Neural progenitor cell (in vitro differentiated cells): Measurements from ENCODE around the gene GUCY2C. TPM values are rescaled to one million over a fixed set of nuclear protein-coding genes. Genes with fewer than 3 reads are reported as not detected.
A peak's percentile ranks its signal among the peaks of the same experiment; 100 is the strongest.

Experiments used
- DNase-seq: peaks from one replicate; pipeline ENCODE4 v3.0.0-alpha.2; 2016; ENCODE audit warnings: low spot score
- H2AFZ ChIP-seq: fragments of 200-600 bp; sonication (generic); replicated peaks from 2 replicates; pipeline ENCODE4 v1.6.1; 2016; ENCODE audit warnings: antibody characterized with exemption
- H3F3A ChIP-seq: fragments of 200-600 bp; sonication (generic); 2 replicates; pipeline ENCODE4 v1.6.1; 2016; ENCODE audit warnings: antibody characterized with exemption, low read depth
- H3K27ac ChIP-seq: fragments of 200-600 bp; sonication (generic); 2 replicates; pipeline ENCODE4 v1.5.1; 2016; ENCODE audit warnings: mild to moderate bottlenecking
- H3K27me3 ChIP-seq: fragments of 200-600 bp; sonication (generic); 2 replicates; pipeline ENCODE4 v1.6.1; 2016; ENCODE audit warnings: mild to moderate bottlenecking, moderate library complexity
- H3K36me3 ChIP-seq: fragments of 200-600 bp; sonication (generic); 2 replicates; pipeline ENCODE4 v1.5.1; 2016
- H3K4me1 ChIP-seq: fragments of 200-600 bp; sonication (generic); 2 replicates; pipeline ENCODE4 v1.6.1; 2016; ENCODE audit warnings: mixed run types
- H3K4me2 ChIP-seq: fragments of 200-600 bp; sonication (generic); 2 replicates; pipeline ENCODE4 v1.6.1; 2016
- H3K4me3 ChIP-seq: fragments of 200-600 bp; sonication (generic); 2 replicates; pipeline ENCODE4 v1.5.1; 2016
- H3K79me2 ChIP-seq: fragments of 200-600 bp; sonication (generic); 2 replicates; pipeline ENCODE4 v1.6.1; 2016; ENCODE audit warnings: low read depth
- H3K9ac ChIP-seq: fragments of 200-600 bp; sonication (generic); 2 replicates; pipeline ENCODE4 v1.6.1; 2016
- H3K9me3 ChIP-seq: fragments of 200-600 bp; sonication (generic); 2 replicates; pipeline ENCODE4 v1.5.1; 2016; ENCODE audit warnings: low read depth
- H4K20me1 ChIP-seq: fragments of 200-600 bp; sonication (generic); 2 replicates; pipeline ENCODE4 v1.6.1; 2016; ENCODE audit warnings: low read depth
- H3K27ac Mint-ChIP-seq: 3 replicates; pipeline ENCODE4 v1.8.0; 2021; ENCODE audit warnings: mixed read lengths
- H3K27me3 Mint-ChIP-seq: 2 replicates; pipeline ENCODE4 v1.8.0; 2022; ENCODE audit warnings: low read depth, mild to moderate bottlenecking, inconsistent platforms, moderate library complexity, mixed read lengths; ENCODE audit not compliant: insufficient read depth
- H3K36me3 Mint-ChIP-seq: 3 replicates; pipeline ENCODE4 v1.8.0; 2021; ENCODE audit warnings: mixed read lengths
- H3K4me1 Mint-ChIP-seq: 3 replicates; pipeline ENCODE4 v1.8.0; 2021; ENCODE audit warnings: mixed read lengths
- H3K4me3 Mint-ChIP-seq: 3 replicates; pipeline ENCODE4 v1.8.0; 2021; ENCODE audit warnings: mild to moderate bottlenecking, moderate library complexity, mixed read lengths
- H3K9me3 Mint-ChIP-seq: 3 replicates; pipeline ENCODE4 v1.8.0; 2020; ENCODE audit warnings: mixed read lengths
- EZH2 ChIP-seq: fragments of 200-600 bp; sonication (generic); IDR thresholded peaks from 2 replicates; pipeline ENCODE4 v1.6.1; 2017; ENCODE audit warnings: antibody characterized with exemption, mild to moderate bottlenecking, moderate library complexity
- EZH2phosphoT487 ChIP-seq: fragments of 200-600 bp; sonication (generic); IDR thresholded peaks from 2 replicates; pipeline ENCODE4 v1.6.1; 2017; ENCODE audit warnings: antibody characterized with exemption
- total RNA-seq: library from RNA; depleted of rRNA; stranded (reverse); fragments of >200 nt; gene quantifications from 2 replicates; pipeline ENCODE4 v1.2.3, GENCODE V29; 2015; ENCODE audit warnings: low replicate concordance
- TF ChIP-seq, protein P1 (sequence below): fragments of 200-600 bp; sonication (generic); IDR thresholded peaks from 2 replicates; pipeline ENCODE4 v1.5.1; 2017; ENCODE audit warnings: antibody characterized with exemption, mild to moderate bottlenecking

The GUCY2C gene
- total RNA-seq, 1 donor from 2014 or later, result not detected

DNA sequence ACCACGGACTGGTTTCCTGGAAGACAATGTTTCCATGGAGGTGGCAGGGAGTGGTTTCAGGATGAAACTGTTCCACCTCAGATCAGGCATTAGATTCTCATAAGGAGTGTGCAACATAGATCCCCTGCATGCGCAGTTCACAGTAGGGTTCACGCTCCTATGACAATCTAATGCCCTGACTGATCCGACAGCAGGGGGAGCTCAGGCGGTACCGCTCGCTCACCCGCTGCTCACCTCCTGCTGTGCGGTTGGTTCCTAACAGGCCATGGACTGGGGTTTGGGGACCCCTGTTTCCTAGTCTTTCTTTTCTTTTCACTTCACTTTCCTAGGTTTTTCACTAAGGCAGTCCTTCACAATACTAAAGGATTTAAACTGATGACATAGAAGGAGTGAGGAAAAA, 39.6 kb downstream of the GUCY2C start:
- no peaks in the 10 kb centered on the region for H4K20me1 ChIP-seq
- H3K79me2 ChIP-seq, result no peaks in the 10 kb centered on the region
- no peak overlapping the region for H3K27ac Mint-ChIP-seq
- H3K9me3 Mint-ChIP-seq, result no peaks in the 10 kb centered on the region
- H3F3A ChIP-seq, result no peaks in the 10 kb centered on the region
- H3K27me3 Mint-ChIP-seq, result no peaks in the 10 kb centered on the region
- H3K27me3 ChIP-seq, result no peaks in the 10 kb centered on the region
- H3K9ac ChIP-seq, result no peak overlapping the region
- no peaks in the 10 kb centered on the region for H3K4me1 ChIP-seq
- no peaks in the 10 kb centered on the region for H3K9me3 ChIP-seq
- no peaks in the 10 kb centered on the region for H3K4me1 Mint-ChIP-seq
- no peak overlapping the region for H2AFZ ChIP-seq
- H3K4me2 ChIP-seq, result no peak overlapping the region
- no peak overlapping the region for H3K4me3 ChIP-seq
- H3K36me3 ChIP-seq, result no peaks in the 10 kb centered on the region
- no peak overlapping the region for H3K27ac ChIP-seq
- DNase-seq, result peak; percentile 4
- H3K4me3 Mint-ChIP-seq, result no peak overlapping the region
- H3K36me3 Mint-ChIP-seq, result no peaks in the 10 kb centered on the region
- TF ChIP-seq EZH2phosphoT487, result no peak
- TF ChIP-seq, protein P1, sequence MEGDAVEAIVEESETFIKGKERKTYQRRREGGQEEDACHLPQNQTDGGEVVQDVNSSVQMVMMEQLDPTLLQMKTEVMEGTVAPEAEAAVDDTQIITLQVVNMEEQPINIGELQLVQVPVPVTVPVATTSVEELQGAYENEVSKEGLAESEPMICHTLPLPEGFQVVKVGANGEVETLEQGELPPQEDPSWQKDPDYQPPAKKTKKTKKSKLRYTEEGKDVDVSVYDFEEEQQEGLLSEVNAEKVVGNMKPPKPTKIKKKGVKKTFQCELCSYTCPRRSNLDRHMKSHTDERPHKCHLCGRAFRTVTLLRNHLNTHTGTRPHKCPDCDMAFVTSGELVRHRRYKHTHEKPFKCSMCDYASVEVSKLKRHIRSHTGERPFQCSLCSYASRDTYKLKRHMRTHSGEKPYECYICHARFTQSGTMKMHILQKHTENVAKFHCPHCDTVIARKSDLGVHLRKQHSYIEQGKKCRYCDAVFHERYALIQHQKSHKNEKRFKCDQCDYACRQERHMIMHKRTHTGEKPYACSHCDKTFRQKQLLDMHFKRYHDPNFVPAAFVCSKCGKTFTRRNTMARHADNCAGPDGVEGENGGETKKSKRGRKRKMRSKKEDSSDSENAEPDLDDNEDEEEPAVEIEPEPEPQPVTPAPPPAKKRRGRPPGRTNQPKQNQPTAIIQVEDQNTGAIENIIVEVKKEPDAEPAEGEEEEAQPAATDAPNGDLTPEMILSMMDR, result peak; percentile 3

DNA sequence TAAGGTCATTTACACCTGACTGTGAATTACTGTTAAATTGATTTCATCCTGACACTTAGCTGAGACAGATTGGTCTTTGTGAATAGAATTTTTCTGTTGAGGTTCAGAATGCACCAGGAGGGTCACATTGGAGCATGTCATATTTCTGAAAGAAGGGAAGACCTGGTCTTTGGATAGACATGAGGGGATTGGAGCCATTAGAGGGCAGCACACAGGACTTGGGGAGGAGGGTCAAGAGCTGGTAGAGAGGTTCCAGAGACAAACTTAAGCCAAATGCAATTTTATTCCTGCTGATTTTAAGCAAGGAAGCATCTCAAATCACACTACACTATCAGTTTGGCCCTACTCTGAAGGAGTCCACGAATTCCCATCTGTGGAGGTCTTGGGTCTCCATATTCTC, 41.1 kb downstream of the GUCY2C start:
- Mint-ChIP-seq H3K27ac (no peak overlapping the region), H3K4me3 (no peak overlapping the region), H3K36me3 (no peaks in the 10 kb centered on the region), H3K4me1 (no peaks in the 10 kb centered on the region), H3K9me3 (no peaks in the 10 kb centered on the region), H3K27me3 (no peaks in the 10 kb centered on the region)
- Histone ChIP-seq H3K27ac (no peak overlapping the region), H3K79me2 (no peaks in the 10 kb centered on the region), H3K9ac (no peak overlapping the region), H3K9me3 (no peaks in the 10 kb centered on the region), H3F3A (no peaks in the 10 kb centered on the region), H2AFZ (no peak overlapping the region), H3K4me2 (no peak overlapping the region), H3K4me3 (no peak overlapping the region), H3K27me3 (no peaks in the 10 kb centered on the region), H3K36me3 (no peaks in the 10 kb centered on the region), H4K20me1 (no peaks in the 10 kb centered on the region), H3K4me1 (no peaks in the 10 kb centered on the region)
- DNase-seq, result no peak
- TF ChIP-seq EZH2phosphoT487 (no peak), EZH2 (no peak)
- TF ChIP-seq, protein P1, result no peak

DNA sequence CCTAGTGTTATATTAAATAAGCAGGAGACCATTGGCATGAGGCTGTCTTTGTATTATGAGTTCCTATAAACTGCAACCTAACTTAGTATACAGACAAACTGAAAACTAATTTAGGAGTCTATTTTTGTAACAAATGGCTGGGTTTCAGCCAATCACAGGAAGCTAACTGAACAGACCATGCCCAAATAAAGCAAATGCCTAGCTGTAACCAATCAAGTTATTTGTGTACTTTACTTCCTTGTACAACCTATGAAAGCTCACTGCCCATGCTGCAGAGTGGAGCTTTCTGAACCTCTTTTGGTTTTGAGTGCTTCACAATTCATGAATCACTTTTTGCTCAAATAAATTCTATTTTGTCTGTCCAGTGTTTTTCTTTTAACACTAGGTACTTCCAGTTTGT, 41.6 kb downstream of the GUCY2C start:
- no peaks in the 10 kb centered on the region for H3K9me3 ChIP-seq
- H3K36me3 Mint-ChIP-seq, result no peaks in the 10 kb centered on the region
- H3K4me3 Mint-ChIP-seq, result no peak overlapping the region
- no peaks in the 10 kb centered on the region for H3K79me2 ChIP-seq
- H3K4me2 ChIP-seq, result no peak overlapping the region
- H3F3A ChIP-seq, result no peaks in the 10 kb centered on the region
- no peak overlapping the region for H3K27ac ChIP-seq
- H3K4me1 Mint-ChIP-seq, result no peaks in the 10 kb centered on the region
- TF ChIP-seq EZH2 (no peak), EZH2phosphoT487 (no peak)
- TF ChIP-seq, protein P1, result no peak
- no peak overlapping the region for H3K27ac Mint-ChIP-seq
- no peak overlapping the region for H2AFZ ChIP-seq
- H3K4me3 ChIP-seq, result no peak overlapping the region
- no peak for DNase-seq
- H3K9me3 Mint-ChIP-seq, result no peaks in the 10 kb centered on the region
- no peaks in the 10 kb centered on the region for H3K4me1 ChIP-seq
- H4K20me1 ChIP-seq, result no peaks in the 10 kb centered on the region
- no peaks in the 10 kb centered on the region for H3K27me3 ChIP-seq
- no peaks in the 10 kb centered on the region for H3K36me3 ChIP-seq
- no peaks in the 10 kb centered on the region for H3K27me3 Mint-ChIP-seq
- H3K9ac ChIP-seq, result no peak overlapping the region

DNA sequence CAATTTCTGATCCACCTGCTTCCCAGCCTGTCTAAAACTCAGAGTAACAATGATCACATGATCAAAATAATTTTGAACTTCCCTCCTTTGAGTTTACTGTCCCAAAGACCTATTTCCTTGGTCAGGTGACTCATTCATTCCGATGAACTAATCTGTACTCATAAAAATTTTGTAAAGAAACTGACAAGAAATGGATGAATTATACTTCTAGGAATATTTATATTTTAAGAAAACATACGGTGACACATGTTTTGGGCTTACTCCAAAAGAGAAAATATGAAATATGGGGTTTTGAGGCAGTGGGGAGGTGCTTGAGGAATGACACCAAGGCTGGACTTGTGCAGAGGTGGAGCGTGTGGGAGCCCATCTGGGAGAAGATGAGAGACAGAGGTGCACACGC, 42.0 kb downstream of the GUCY2C start:
- Histone ChIP-seq H3K36me3 (no peaks in the 10 kb centered on the region), H4K20me1 (no peaks in the 10 kb centered on the region), H3K9me3 (no peaks in the 10 kb centered on the region), H2AFZ (no peak overlapping the region), H3K27ac (no peak overlapping the region), H3K9ac (no peak overlapping the region), H3K4me3 (no peak overlapping the region), H3F3A (no peaks in the 10 kb centered on the region), H3K27me3 (no peaks in the 10 kb centered on the region), H3K79me2 (no peaks in the 10 kb centered on the region), H3K4me2 (no peak overlapping the region), H3K4me1 (no peaks in the 10 kb centered on the region)
- Mint-ChIP-seq H3K4me3 (no peak overlapping the region), H3K4me1 (no peaks in the 10 kb centered on the region), H3K9me3 (no peaks in the 10 kb centered on the region), H3K27ac (no peak overlapping the region), H3K27me3 (no peaks in the 10 kb centered on the region), H3K36me3 (no peaks in the 10 kb centered on the region)
- DNase-seq, result no peak
- TF ChIP-seq, protein P1, result no peak
- TF ChIP-seq EZH2 (no peak), EZH2phosphoT487 (no peak)
